GM23338 (cell line): Measurements from ENCODE around the gene ARHGAP12. TPM values are rescaled to one million over a fixed set of nuclear protein-coding genes. Genes with fewer than 3 reads are reported as not detected.

Source experiments
- JUNB ChIP-seq: IDR thresholded peaks from one replicate; pipeline ENCODE4 v1.6.1; 2016; ENCODE audit warnings: antibody characterized with exemption; ENCODE audit not compliant: unreplicated experiment
- ZNF114 ChIP-seq: fragments of 250-450 bp; sonication (Bioruptor Pico); IDR thresholded peaks from 2 replicates; pipeline ENCODE4 v1.5.0; 2020; ENCODE audit warnings: mild to moderate bottlenecking, moderate library complexity
- ZNF462 ChIP-seq: fragments of 250-450 bp; sonication (Bioruptor Pico); IDR thresholded peaks from 2 replicates; pipeline ENCODE4 v1.5.0; 2020; ENCODE audit warnings: mild to moderate bottlenecking, moderate library complexity
- polyA plus RNA-seq: library from polyadenylated mRNA; unstranded; fragments of >200 nt; fragmentation: Nextera tagmentation; extraction: Ambion mirVana; gene quantifications from 2 replicates; pipeline ENCODE4 v1.2.1, GENCODE V29; 2016
- total RNA-seq: library from RNA; depleted of rRNA; stranded (reverse); fragments of >200 nt; shearing (Covaris generic); gene quantifications from 2 replicates; pipeline ENCODE4 v1.2.3, GENCODE V29; 2014
- TF ChIP-seq, protein P1 (sequence below), 2 experiments: fragments of 200-600 bp in 1 of 2; sonication (generic) in 1 of 2; conservative IDR thresholded peaks; 2 replicates each; pipeline versions ENCODE4 v1.5.1 to v1.6.1; 2016 to 2017; ENCODE audit warnings: antibody characterized with exemption in 2 of 2, low read depth in 2 of 2, mild to moderate bottlenecking in 2 of 2, moderate library complexity in 1 of 2
- TF ChIP-seq, protein P2 (sequence below): IDR thresholded peaks from one replicate; pipeline ENCODE4 v1.6.1; 2018; ENCODE audit warnings: antibody characterized with exemption; ENCODE audit not compliant: unreplicated experiment

The ARHGAP12 gene
- total and polyA plus RNA-seq, 2 experiments from 2014 or later = 27.5 to 50.7 TPM

DNA sequence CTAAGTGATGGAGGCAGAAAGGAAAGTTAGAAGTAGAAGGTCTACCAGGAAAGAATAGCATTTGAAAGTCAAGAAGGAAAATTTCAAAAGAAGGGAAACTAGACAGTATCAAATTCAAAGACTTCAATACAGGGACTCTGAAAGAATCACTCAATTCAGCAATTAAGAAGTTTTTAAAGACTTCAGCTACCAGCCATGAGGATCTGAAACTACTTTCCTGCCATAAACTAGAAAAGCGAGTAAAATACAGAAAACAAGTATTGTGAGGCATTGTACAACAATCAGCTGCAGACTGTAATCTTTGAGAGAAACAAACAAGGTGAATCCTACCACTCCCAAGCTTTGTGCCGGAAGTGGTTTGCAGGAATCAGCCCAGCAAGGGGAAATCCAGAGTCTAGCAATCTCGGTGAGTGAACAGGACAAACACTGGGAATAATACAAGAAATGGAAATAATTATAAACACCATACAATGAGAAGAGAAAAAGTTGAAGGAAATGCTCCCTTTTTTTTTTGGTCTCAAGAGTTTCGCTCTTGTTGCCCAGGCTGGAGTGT, 62.4 kb downstream of the ARHGAP12 start (continued):
- no peak for TF ChIP-seq ZNF462 (CRISPR knock-in tag)
- TF ChIP-seq, protein P1, sequence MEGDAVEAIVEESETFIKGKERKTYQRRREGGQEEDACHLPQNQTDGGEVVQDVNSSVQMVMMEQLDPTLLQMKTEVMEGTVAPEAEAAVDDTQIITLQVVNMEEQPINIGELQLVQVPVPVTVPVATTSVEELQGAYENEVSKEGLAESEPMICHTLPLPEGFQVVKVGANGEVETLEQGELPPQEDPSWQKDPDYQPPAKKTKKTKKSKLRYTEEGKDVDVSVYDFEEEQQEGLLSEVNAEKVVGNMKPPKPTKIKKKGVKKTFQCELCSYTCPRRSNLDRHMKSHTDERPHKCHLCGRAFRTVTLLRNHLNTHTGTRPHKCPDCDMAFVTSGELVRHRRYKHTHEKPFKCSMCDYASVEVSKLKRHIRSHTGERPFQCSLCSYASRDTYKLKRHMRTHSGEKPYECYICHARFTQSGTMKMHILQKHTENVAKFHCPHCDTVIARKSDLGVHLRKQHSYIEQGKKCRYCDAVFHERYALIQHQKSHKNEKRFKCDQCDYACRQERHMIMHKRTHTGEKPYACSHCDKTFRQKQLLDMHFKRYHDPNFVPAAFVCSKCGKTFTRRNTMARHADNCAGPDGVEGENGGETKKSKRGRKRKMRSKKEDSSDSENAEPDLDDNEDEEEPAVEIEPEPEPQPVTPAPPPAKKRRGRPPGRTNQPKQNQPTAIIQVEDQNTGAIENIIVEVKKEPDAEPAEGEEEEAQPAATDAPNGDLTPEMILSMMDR (conservative IDR thresholded peaks at IDR 0.05; ENCODE audit: low read depth in 2 of 2) = no peak
- TF ChIP-seq, protein P2, sequence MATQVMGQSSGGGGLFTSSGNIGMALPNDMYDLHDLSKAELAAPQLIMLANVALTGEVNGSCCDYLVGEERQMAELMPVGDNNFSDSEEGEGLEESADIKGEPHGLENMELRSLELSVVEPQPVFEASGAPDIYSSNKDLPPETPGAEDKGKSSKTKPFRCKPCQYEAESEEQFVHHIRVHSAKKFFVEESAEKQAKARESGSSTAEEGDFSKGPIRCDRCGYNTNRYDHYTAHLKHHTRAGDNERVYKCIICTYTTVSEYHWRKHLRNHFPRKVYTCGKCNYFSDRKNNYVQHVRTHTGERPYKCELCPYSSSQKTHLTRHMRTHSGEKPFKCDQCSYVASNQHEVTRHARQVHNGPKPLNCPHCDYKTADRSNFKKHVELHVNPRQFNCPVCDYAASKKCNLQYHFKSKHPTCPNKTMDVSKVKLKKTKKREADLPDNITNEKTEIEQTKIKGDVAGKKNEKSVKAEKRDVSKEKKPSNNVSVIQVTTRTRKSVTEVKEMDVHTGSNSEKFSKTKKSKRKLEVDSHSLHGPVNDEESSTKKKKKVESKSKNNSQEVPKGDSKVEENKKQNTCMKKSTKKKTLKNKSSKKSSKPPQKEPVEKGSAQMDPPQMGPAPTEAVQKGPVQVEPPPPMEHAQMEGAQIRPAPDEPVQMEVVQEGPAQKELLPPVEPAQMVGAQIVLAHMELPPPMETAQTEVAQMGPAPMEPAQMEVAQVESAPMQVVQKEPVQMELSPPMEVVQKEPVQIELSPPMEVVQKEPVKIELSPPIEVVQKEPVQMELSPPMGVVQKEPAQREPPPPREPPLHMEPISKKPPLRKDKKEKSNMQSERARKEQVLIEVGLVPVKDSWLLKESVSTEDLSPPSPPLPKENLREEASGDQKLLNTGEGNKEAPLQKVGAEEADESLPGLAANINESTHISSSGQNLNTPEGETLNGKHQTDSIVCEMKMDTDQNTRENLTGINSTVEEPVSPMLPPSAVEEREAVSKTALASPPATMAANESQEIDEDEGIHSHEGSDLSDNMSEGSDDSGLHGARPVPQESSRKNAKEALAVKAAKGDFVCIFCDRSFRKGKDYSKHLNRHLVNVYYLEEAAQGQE = no peak
- TF ChIP-seq JUNB = no peak
- no peak for TF ChIP-seq ZNF114 (CRISPR knock-in tag)
